HG03175 (cell line): ENCODE measurements around the gene CHRNB1.

Source experiments
- ATAC-seq: cut with Tn5 transposase; IDR thresholded peaks from one replicate; pipeline ENCODE4 v1.9.1; 2021; ENCODE audit warnings: mild to moderate bottlenecking, moderate library complexity; ENCODE audit not compliant: unreplicated experiment

CHRNB1 gene

GRCh38 chr17:7483255-7484066 lies 38.6 kb downstream of the CHRNB1 start:
- ATAC-seq, result peak; percentile 33

- ATAC-seq, result peak; percentile 59
Measured at GRCh38 chr17:7484067-7484918, 39.4 kb downstream of the CHRNB1 start, which contains the start of gene POLR2A. Gene POLR2A, plus strand, starts transcription at chr17:7484366.

GRCh38 chr17:7484919-7485377 lies 40.1 kb downstream of the CHRNB1 start:
- peak; percentile 8 for ATAC-seq

- ATAC-seq, result no peak
Measured at GRCh38 chr17:7486181-7486580, 41.3 kb downstream of the CHRNB1 start.

GRCh38 chr17:7490144-7490543 lies 45.3 kb downstream of the CHRNB1 start:
- ATAC-seq, result no peak

- no peak for ATAC-seq
Measured at GRCh38 chr17:7491583-7491982, 46.7 kb downstream of the CHRNB1 start.

- ATAC-seq, result no peak
Measured at GRCh38 chr17:7493941-7494340, 49.1 kb downstream of the CHRNB1 start.

- ATAC-seq, result no peak
Measured at GRCh38 chr17:7495906-7496434, 51.1 kb downstream of the CHRNB1 start.

- ATAC-seq, result no peak
Measured at GRCh38 chr17:7496470-7497183, 51.8 kb downstream of the CHRNB1 start.

GRCh38 chr17:7497228-7497627 lies 52.4 kb downstream of the CHRNB1 start:
- ATAC-seq, result no peak

- ATAC-seq, result no peak
Measured at GRCh38 chr17:7497636-7498035, 52.8 kb downstream of the CHRNB1 start.

- ATAC-seq, result no peak
Measured at GRCh38 chr17:7499161-7499560, 54.3 kb downstream of the CHRNB1 start.

- ATAC-seq, result no peak
Measured at GRCh38 chr17:7501729-7502128, 56.9 kb downstream of the CHRNB1 start.

GRCh38 chr17:7502171-7502847 lies 57.4 kb downstream of the CHRNB1 start:
- ATAC-seq, result no peak

- ATAC-seq, result no peak
Measured at GRCh38 chr17:7502987-7503386, 58.1 kb downstream of the CHRNB1 start.

GRCh38 chr17:7503521-7503920 lies 58.7 kb downstream of the CHRNB1 start:
- ATAC-seq, result no peak
